Lower lobe of right lung (tissue), 2 donors: ENCODE results near the gene VRK3. TPM values are rescaled to one million over a fixed set of nuclear protein-coding genes. Genes with fewer than 3 reads are reported as not detected.
"Not testable (repeated sequence)": the region's sequence is repeated elsewhere in the genome, so short reads cannot be mapped to it uniquely, and the experiment has no call there.

Source experiments
- ATAC-seq, 2 donors: fragments of 200-7000 bp; cut with Tn5 transposase; one replicate each; pipeline ENCODE4 v1.9.1; 2020 to 2022; ENCODE audit warnings: mild to moderate bottlenecking in 2 of 2, moderate library complexity in 2 of 2
- DNase-seq: peaks from one replicate; pipeline ENCODE4 v3.0.0-alpha.2; 2020
- H3K27ac ChIP-seq: fragments of 200-600 bp; one replicate; pipeline ENCODE4 v1.8.0; 2022
- H3K27me3 ChIP-seq: fragments of 200-600 bp; one replicate; pipeline ENCODE4 v1.8.0; 2022; ENCODE audit warnings: low read depth
- H3K36me3 ChIP-seq: fragments of 200-600 bp; one replicate; pipeline ENCODE4 v1.8.0; 2022; ENCODE audit warnings: mild to moderate bottlenecking
- H3K4me1 ChIP-seq: fragments of 200-600 bp; one replicate; pipeline ENCODE4 v1.8.0; 2022
- H3K4me3 ChIP-seq: fragments of 200-600 bp; one replicate; pipeline ENCODE4 v1.8.0; 2022; ENCODE audit warnings: mild to moderate bottlenecking
- H3K9me3 ChIP-seq: fragments of 200-600 bp; one replicate; pipeline ENCODE4 v1.8.0; 2022
- intact Hi-C: fragments of 100-400 bp; cut with DNase I; formaldehyde crosslinking; loops from one replicate; pipeline ENCODE4 v1.11.0; 2022
- total RNA-seq: library from RNA; stranded (reverse); fragmentation: NEBNext Ultra II Directional; extraction: Animal tissue kit (Norgen Biotek cat#: 25700); gene quantifications from one replicate; pipeline ENCODE4 v1.2.1, GENCODE V29; 2021
- TF ChIP-seq, protein P1 (sequence below): fragments of 200-600 bp; IDR thresholded peaks from one replicate; pipeline ENCODE4 v1.8.0; 2022; ENCODE audit warnings: antibody characterized with exemption, mild to moderate bottlenecking
- donor health status: DM: no; HTN: yes; CAD: no; lungs with severe emphysema.

Gene VRK3
- total RNA-seq, 1 donor from 2014 or later = 47.1 TPM

DNA sequence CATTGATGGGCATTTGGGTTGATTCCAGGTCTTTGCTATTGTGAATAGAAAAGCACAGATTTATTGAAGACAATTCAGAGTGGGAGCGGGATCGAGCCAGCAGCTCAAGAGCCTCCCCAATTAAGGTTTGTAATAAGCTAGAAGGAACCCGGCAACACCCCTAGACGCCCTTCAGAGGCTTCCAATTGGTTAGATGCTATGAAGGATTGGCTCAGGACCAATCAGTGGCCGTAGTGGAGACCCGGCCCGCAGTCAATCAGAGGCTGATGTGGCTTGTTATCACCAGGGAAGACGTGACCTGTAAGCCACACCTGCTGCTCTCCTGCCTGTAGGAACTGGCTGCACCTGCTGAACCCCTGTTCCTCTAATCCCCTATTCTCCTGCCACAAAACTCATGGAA is 78.8 kb downstream of the VRK3 start:
- no peak overlapping the region for H3K4me3 ChIP-seq
- no peaks in the 10 kb centered on the region for H3K4me1 ChIP-seq
- no peaks in the 10 kb centered on the region for H3K9me3 ChIP-seq
- no peak overlapping the region for H3K27ac ChIP-seq
- intact Hi-C loops = no loop called here
- H3K27me3 ChIP-seq = no peaks in the 10 kb centered on the region
- DNase-seq (peak; percentile 6), ATAC-seq (no peak)
- H3K36me3 ChIP-seq = no peaks in the 10 kb centered on the region
- TF ChIP-seq, protein P1, sequence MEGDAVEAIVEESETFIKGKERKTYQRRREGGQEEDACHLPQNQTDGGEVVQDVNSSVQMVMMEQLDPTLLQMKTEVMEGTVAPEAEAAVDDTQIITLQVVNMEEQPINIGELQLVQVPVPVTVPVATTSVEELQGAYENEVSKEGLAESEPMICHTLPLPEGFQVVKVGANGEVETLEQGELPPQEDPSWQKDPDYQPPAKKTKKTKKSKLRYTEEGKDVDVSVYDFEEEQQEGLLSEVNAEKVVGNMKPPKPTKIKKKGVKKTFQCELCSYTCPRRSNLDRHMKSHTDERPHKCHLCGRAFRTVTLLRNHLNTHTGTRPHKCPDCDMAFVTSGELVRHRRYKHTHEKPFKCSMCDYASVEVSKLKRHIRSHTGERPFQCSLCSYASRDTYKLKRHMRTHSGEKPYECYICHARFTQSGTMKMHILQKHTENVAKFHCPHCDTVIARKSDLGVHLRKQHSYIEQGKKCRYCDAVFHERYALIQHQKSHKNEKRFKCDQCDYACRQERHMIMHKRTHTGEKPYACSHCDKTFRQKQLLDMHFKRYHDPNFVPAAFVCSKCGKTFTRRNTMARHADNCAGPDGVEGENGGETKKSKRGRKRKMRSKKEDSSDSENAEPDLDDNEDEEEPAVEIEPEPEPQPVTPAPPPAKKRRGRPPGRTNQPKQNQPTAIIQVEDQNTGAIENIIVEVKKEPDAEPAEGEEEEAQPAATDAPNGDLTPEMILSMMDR = no peak

DNA sequence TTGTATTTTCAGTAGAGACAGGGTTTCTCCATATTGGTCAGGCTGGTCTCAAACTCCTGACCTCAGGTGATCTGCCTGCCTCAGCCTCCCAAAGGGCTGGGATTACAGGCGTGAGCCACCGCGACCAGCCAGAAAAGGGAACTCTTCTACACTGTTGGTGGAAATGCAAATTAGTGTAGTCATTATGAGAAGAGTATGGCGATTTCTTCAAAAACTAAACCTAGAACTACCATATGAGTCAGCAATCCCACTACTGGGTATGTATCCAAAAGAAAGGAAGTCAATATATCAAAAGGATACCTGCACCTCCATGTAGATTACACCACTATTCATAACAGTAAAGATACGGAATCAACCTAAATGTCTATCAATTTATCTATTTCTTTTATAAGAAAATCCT is 80.6 kb downstream of the VRK3 start:
- ATAC-seq (peak; percentile 35 to 39), DNase-seq (peak; percentile 15)

GRCh38 chr19:49940482-49940791 is 84.7 kb downstream of the VRK3 start:
- Histone ChIP-seq H3K27ac (no peak overlapping the region), H3K36me3 (no peaks in the 10 kb centered on the region), H3K4me3 (no peak overlapping the region), H3K9me3 (no peaks in the 10 kb centered on the region), H3K27me3 (no peaks in the 10 kb centered on the region), H3K4me1 (peaks cover 10% of the 10 kb centered on the region)
- ATAC-seq (no peak), DNase-seq (no peak)
- intact Hi-C loops = no loop called here
- TF ChIP-seq, protein P1 = no peak

More for the DNA sequence above, 80.6 kb downstream of the VRK3 start:
- intact Hi-C loops, H3K27me3 ChIP-seq, H3K4me1 ChIP-seq, H3K27ac ChIP-seq, H3K4me3 ChIP-seq, H3K36me3 ChIP-seq, H3K9me3 ChIP-seq: not testable (repeated sequence)

DNA sequence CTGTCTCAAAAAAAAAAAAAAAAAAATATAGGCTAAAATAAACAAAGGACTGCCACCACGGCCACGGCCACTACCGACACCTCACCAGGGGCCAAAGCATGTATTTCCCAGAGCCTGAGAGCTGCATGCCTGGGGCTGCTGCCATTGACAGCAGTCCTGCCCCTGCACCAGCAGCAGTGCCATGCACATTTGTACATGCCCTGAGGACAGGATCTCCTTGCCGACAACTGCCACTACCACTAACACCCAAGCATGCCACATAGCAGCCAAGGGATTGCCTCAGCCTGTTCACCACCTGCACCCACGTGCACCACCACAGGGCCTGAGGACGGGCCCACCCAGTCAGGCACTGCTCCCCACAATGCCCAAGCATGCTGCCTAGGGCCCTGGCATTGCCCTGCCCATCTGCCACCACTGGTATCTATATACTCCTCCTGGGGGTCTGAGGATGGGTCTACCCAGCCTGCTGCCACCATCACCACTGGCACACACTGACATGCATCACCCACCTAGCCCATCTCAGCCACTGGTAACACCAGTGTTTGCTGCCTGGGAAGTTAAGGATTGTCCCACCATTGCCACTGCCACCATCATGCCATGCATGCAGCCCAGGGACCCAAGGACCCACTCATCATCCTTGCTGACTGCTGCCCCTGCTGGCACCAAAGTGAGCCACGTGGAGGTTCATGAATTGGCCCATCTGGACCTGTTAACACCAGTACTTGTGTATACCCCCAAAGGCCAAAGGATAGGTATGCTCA is 85.3 kb downstream of the VRK3 start:
- ATAC-seq = no peak
- Histone ChIP-seq H3K36me3 (no peaks in the 10 kb centered on the region), H3K9me3 (no peaks in the 10 kb centered on the region), H3K27me3 (no peaks in the 10 kb centered on the region), H3K27ac (no peak overlapping the region), H3K4me3 (no peak overlapping the region), H3K4me1 (peaks cover 10% of the 10 kb centered on the region)
- intact Hi-C loops = no loop called here
- DNase-seq = peak; percentile 31
- TF ChIP-seq, protein P1 = no peak

DNA sequence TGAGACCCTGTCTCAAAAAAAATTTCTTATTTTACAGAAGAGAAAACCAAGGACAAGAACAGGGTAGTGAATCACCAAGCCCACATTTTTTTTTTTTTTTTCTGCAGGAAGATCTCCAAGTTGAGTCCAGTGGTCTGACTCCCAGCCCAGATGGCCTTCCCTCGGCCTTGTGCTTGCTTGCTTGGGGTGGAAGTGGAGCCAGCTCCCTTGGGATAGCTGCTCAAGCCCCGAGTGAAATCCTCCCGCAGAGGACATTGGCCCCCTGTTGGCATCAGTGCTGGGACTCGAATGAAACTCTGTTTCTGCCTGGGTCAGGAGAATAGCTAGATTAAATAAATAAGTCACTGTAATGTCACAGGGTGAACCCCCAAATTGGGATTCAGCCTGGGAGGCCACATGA is 86.5 kb downstream of the VRK3 start:
- no peaks in the 10 kb centered on the region for H3K9me3 ChIP-seq
- ATAC-seq = no peak
- no peaks in the 10 kb centered on the region for H3K27me3 ChIP-seq
- no peak overlapping the region for H3K4me3 ChIP-seq
- peaks cover 10% of the 10 kb centered on the region for H3K4me1 ChIP-seq
- intact Hi-C loops = no loop called here
- H3K27ac ChIP-seq = no peak overlapping the region
- TF ChIP-seq, protein P1 = no peak
- DNase-seq = no peak
- no peaks in the 10 kb centered on the region for H3K36me3 ChIP-seq

DNA sequence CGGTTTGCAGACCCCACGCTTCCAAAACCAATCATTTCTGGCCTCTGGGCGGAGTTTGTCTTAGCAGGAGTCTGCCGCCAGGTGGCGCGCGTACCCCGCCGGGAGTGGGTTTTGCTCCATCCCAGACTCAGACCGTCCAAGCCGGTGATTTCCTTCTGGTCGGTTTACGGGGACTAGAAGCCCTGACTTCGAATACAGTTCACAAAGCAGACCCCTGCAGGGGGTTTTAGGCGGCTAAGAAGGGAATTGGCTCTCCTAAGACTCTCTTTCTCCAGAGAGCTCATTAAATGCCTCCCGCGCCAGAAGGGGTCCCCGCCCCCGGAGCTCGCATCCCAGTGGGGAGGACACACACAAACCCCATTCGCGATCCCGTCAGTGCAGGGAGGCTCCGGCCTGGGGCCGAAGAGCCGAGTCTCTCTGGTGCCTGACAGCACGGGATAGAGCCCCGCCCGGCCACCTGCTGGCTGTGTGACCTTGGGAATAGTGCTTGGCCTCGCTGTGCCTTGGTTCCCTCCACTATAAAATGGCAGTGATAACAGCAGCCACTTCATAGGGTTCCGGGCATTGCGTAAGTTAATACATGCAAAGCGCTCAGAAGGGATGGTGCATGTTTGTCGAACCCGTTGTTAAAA is 87.3 kb downstream of the VRK3 start:
- no peaks in the 10 kb centered on the region for H3K27me3 ChIP-seq
- intact Hi-C loops = no loop called here
- H3K27ac ChIP-seq = no peak overlapping the region
- TF ChIP-seq, protein P1 = peak; percentile 97
- ATAC-seq = peak; percentile 91 to 92
- no peaks in the 10 kb centered on the region for H3K9me3 ChIP-seq
- peak; percentile 86 for DNase-seq
- H3K4me1 ChIP-seq = peaks cover 10% of the 10 kb centered on the region
- peaks cover 2% of the 10 kb centered on the region for H3K36me3 ChIP-seq
- H3K4me3 ChIP-seq = no peak overlapping the region
